DOHH2 (cell line): ENCODE results near the gene PPM1H.

Experiments used
- H3F3A ChIP-seq: fragments of 200-600 bp; sonication (generic), shearing (Covaris generic); 2 replicates; pipeline ENCODE4 v1.6.0; 2016; ENCODE audit warnings: antibody characterized with exemption, mild to moderate bottlenecking; ENCODE audit not compliant: control insufficient read depth, insufficient read depth
- H3K27ac ChIP-seq: fragments of 200-600 bp; sonication (generic); 2 replicates; pipeline ENCODE4 v1.5.1; 2014; ENCODE audit warnings: low read depth, mild to moderate bottlenecking, low read length, moderate library complexity
- H3K27me3 ChIP-seq: fragments of 200-600 bp; sonication (generic); 2 replicates; pipeline ENCODE4 v1.6.1; 2014; ENCODE audit warnings: mild to moderate bottlenecking, low read length, mixed read lengths; ENCODE audit not compliant: control insufficient read depth
- H3K36me3 ChIP-seq: fragments of 200-600 bp; sonication (generic); 2 replicates; pipeline ENCODE4 v1.6.1; 2014; ENCODE audit warnings: mild to moderate bottlenecking, low read length, moderate library complexity, mixed read lengths; ENCODE audit not compliant: control insufficient read depth
- H3K4me1 ChIP-seq: fragments of 200-600 bp; sonication (generic); 2 replicates; pipeline ENCODE4 v1.6.1; 2014; ENCODE audit warnings: mild to moderate bottlenecking, low read length, mixed read lengths; ENCODE audit not compliant: control insufficient read depth
- H3K4me2 ChIP-seq: fragments of 200-600 bp; sonication (generic); 2 replicates; pipeline ENCODE4 v1.6.0; 2014; ENCODE audit warnings: mild to moderate bottlenecking, low read length, moderate library complexity
- H3K4me3 ChIP-seq: fragments of 200-600 bp; sonication (generic); 2 replicates; pipeline ENCODE4 v1.5.1; 2014; ENCODE audit warnings: mild to moderate bottlenecking, low read length, mixed read lengths
- H3K79me2 ChIP-seq: fragments of 200-600 bp; sonication (generic); 2 replicates; pipeline ENCODE4 v1.6.1; 2014; ENCODE audit warnings: mild to moderate bottlenecking, low read length, mixed read lengths; ENCODE audit not compliant: control insufficient read depth
- H3K9me2 ChIP-seq: fragments of 200-600 bp; sonication (generic); replicated peaks from 2 replicates; pipeline ENCODE4 v1.6.1; 2014; ENCODE audit warnings: mild to moderate bottlenecking, low read length, mixed read lengths; ENCODE audit not compliant: control insufficient read depth
- H3K9me3 ChIP-seq: fragments of 200-600 bp; sonication (generic); 2 replicates; pipeline ENCODE4 v1.6.1; 2014; ENCODE audit warnings: antibody characterized with exemption, low read length, mixed read lengths; ENCODE audit not compliant: control insufficient read depth, insufficient read depth
- H4K20me1 ChIP-seq: fragments of 200-600 bp; sonication (generic); 2 replicates; pipeline ENCODE4 v1.6.0; 2014; ENCODE audit warnings: low read depth, mild to moderate bottlenecking, antibody characterized with exemption, low read length, moderate library complexity; ENCODE audit not compliant: control insufficient read depth, insufficient read depth
- CTCF ChIP-seq: fragments of 200-600 bp; sonication (generic); IDR thresholded peaks from one replicate; pipeline ENCODE4 v1.5.1; 2014; ENCODE audit warnings: antibody characterized with exemption, mild to moderate bottlenecking, low read depth, low read length; ENCODE audit not compliant: poor library complexity, severe bottlenecking
- EZH2phosphoT487 ChIP-seq: fragments of 200-600 bp; sonication (generic); IDR thresholded peaks from 2 replicates; pipeline ENCODE4 v1.6.1; 2017; ENCODE audit warnings: borderline replicate concordance, mild to moderate bottlenecking, antibody characterized with exemption, low read length, moderate library complexity, mixed read lengths

Gene PPM1H

DNA sequence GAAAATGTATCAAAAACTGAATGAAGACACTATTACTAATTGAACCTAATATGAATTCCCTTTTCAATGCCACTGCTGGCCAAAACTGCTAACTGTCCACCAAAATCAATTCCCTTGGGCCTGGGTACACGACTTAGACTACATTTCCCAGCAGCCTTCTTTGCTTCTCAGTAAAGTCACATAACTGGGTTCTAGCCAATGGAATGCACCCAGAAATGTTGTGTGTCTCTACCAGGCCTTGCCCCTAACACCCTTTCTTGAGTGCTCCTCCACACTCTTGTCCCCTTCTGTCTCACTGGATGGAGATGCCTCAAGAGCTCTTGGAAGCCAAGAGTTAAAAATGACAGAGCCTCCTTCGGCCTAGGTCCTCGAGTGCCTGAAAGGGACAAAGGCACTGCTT, 156.8 kb downstream of the PPM1H start:
- H3K4me1 ChIP-seq, result no peaks in the 10 kb centered on the region

DNA sequence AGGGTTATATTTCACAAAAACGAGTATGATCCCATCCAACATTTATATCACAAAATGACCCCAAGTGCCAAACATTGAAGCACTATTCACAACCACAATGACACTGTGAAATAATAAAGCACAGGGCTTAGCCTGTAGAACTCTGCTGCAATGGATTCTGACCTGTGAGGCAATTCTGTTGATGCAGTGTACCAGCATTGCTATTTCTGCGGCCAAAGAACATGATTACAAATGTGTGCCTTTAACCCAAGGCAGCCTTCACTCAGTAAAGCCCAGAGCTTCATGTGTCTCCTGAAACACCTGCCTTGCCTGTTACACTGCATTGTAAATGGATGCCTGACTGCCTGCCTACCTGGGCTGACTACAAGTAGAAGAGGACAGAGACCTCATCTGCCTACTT, 158.0 kb downstream of the PPM1H start:
- no peaks in the 10 kb centered on the region for H3K36me3 ChIP-seq
- TF ChIP-seq CTCF (no peak), EZH2phosphoT487 (no peak)
- H3K27me3 ChIP-seq, result no peaks in the 10 kb centered on the region
- no peaks in the 10 kb centered on the region for H3F3A ChIP-seq
- no peaks in the 10 kb centered on the region for H4K20me1 ChIP-seq
- H3K9me2 ChIP-seq, result no peaks in the 10 kb centered on the region
- H3K4me1 ChIP-seq, result no peaks in the 10 kb centered on the region
- no peaks in the 10 kb centered on the region for H3K79me2 ChIP-seq
- H3K4me2 ChIP-seq, result no peak overlapping the region
- no peaks in the 10 kb centered on the region for H3K9me3 ChIP-seq
- no peak overlapping the region for H3K4me3 ChIP-seq
- no peak overlapping the region for H3K27ac ChIP-seq

More for the DNA sequence above, 156.8 kb downstream of the PPM1H start:
- no peak overlapping the region for H3K4me2 ChIP-seq
- no peak overlapping the region for H3K27ac ChIP-seq
- TF ChIP-seq EZH2phosphoT487 (no peak), CTCF (no peak)
- no peaks in the 10 kb centered on the region for H3K79me2 ChIP-seq
- no peaks in the 10 kb centered on the region for H3K27me3 ChIP-seq
- no peaks in the 10 kb centered on the region for H3K9me2 ChIP-seq
- H3K4me3 ChIP-seq, result no peak overlapping the region
- no peaks in the 10 kb centered on the region for H3K36me3 ChIP-seq
- H4K20me1 ChIP-seq, result no peaks in the 10 kb centered on the region
- no peaks in the 10 kb centered on the region for H3F3A ChIP-seq
- no peaks in the 10 kb centered on the region for H3K9me3 ChIP-seq

GRCh38 chr12:62776575-62776974, 158.4 kb downstream of the PPM1H start:
- no peaks in the 10 kb centered on the region for H3K4me1 ChIP-seq
- TF ChIP-seq EZH2phosphoT487, result no peak
- no peak for TF ChIP-seq CTCF
- no peak overlapping the region for H3K27ac ChIP-seq
- no peaks in the 10 kb centered on the region for H3K9me3 ChIP-seq
- H3K27me3 ChIP-seq, result no peaks in the 10 kb centered on the region
- H3K79me2 ChIP-seq, result no peaks in the 10 kb centered on the region
- no peaks in the 10 kb centered on the region for H3F3A ChIP-seq
- no peak overlapping the region for H3K4me2 ChIP-seq
- no peaks in the 10 kb centered on the region for H3K9me2 ChIP-seq
- no peaks in the 10 kb centered on the region for H3K36me3 ChIP-seq
- no peaks in the 10 kb centered on the region for H4K20me1 ChIP-seq
- H3K4me3 ChIP-seq, result no peak overlapping the region

DNA sequence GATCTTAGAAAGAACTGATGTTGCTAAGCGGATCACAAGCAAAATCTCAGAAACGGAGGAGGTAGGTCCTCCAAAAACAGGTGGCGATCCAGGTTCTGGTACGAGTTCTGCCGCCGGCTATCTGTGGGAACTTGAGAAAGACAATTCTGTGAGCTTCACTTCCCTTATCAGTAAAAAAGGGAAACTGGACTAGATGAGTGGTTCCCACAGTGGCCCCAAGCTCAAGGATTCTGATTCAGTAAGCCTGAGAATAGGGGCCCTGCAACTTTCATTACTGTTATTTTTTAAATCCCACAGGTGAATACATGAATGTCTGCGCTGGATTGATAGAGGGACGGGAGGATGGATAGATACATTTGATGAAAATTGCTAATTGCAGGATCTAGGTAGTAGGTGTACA, 160.2 kb downstream of the PPM1H start:
- Histone ChIP-seq H3F3A (no peaks in the 10 kb centered on the region), H3K27me3 (no peaks in the 10 kb centered on the region), H3K9me3 (no peaks in the 10 kb centered on the region), H4K20me1 (no peaks in the 10 kb centered on the region), H3K4me2 (no peak overlapping the region), H3K36me3 (no peaks in the 10 kb centered on the region), H3K27ac (no peak overlapping the region), H3K4me1 (no peaks in the 10 kb centered on the region), H3K4me3 (no peak overlapping the region), H3K9me2 (no peaks in the 10 kb centered on the region), H3K79me2 (no peaks in the 10 kb centered on the region)
- TF ChIP-seq CTCF (no peak), EZH2phosphoT487 (no peak)
